IPS-NIHi11 (cell line): ENCODE results near the gene KCTD17.
"Not testable (repeated sequence)": the region's sequence is repeated elsewhere in the genome, so short reads cannot be mapped to it uniquely, and the experiment has no call there.

Experiments
- DNase-seq: peaks from one replicate; pipeline ENCODE4 v3.0.0; 2012; ENCODE audit warnings: mixed read lengths, low spot score

Gene KCTD17

GRCh38 chr22:37061611-37062375, 10.3 kb downstream of the KCTD17 start:
- DNase-seq = no peak

- peak; percentile 57 for DNase-seq
Measured at GRCh38 chr22:37062376-37062675, 10.8 kb downstream of the KCTD17 start.

- DNase-seq = peak; percentile 44
Measured at GRCh38 chr22:37062702-37063381, 11.3 kb downstream of the KCTD17 start.

GRCh38 chr22:37063431-37064420, 12.2 kb downstream of the KCTD17 start:
- no peak for DNase-seq

- DNase-seq = no peak
Measured at GRCh38 chr22:37064553-37064952, 13.0 kb downstream of the KCTD17 start.

- no peak for DNase-seq
Measured at GRCh38 chr22:37065180-37065579, 13.6 kb downstream of the KCTD17 start.

- no peak for DNase-seq
Measured at GRCh38 chr22:37065961-37066360, 14.4 kb downstream of the KCTD17 start.

- DNase-seq = no peak
Measured at GRCh38 chr22:37067428-37067827, 15.9 kb downstream of the KCTD17 start.

- peak; percentile 86 for DNase-seq
Measured at GRCh38 chr22:37068859-37069258, 17.3 kb downstream of the KCTD17 start.

- no peak for DNase-seq
Measured at GRCh38 chr22:37069319-37069718, 17.8 kb downstream of the KCTD17 start.

- no peak for DNase-seq
Measured at GRCh38 chr22:37069719-37070118, 18.2 kb downstream of the KCTD17 start.

- DNase-seq = no peak
Measured at GRCh38 chr22:37070334-37070733, 18.8 kb downstream of the KCTD17 start.

GRCh38 chr22:37070744-37071143, 19.2 kb downstream of the KCTD17 start:
- no peak for DNase-seq

GRCh38 chr22:37071850-37072592, 20.5 kb downstream of the KCTD17 start:
- DNase-seq = not testable (repeated sequence)

- DNase-seq = no peak
Measured at GRCh38 chr22:37072673-37073072, 21.1 kb downstream of the KCTD17 start.

- DNase-seq = no peak
Measured at GRCh38 chr22:37074537-37074936, 23.0 kb downstream of the KCTD17 start.

GRCh38 chr22:37075046-37075445, 23.5 kb downstream of the KCTD17 start:
- no peak for DNase-seq

GRCh38 chr22:37075822-37076433, 24.4 kb downstream of the KCTD17 start:
- no peak for DNase-seq

- DNase-seq = peak; percentile 96
Measured at GRCh38 chr22:37077802-37078448, 26.4 kb downstream of the KCTD17 start.

GRCh38 chr22:37079158-37079557, 27.6 kb downstream of the KCTD17 start:
- no peak for DNase-seq

- DNase-seq = no peak
Measured at GRCh38 chr22:37079668-37080171, 28.2 kb downstream of the KCTD17 start.
